MCF 10A (cell line): ENCODE results near the gene PYGL. TPM values are rescaled to one million over a fixed set of nuclear protein-coding genes. Genes with fewer than 3 reads are reported as not detected.

Experiments
- BruUV-seq: library from RNA; stranded (reverse); fragments of 400-500 nt; replicated peaks from 2 replicates; lab custom pipeline; 2021; lab: Mats Ljungman, UMichigan
- CTCF ChIA-PET: fragments of 300-600 bp; sonication (Branson Sonifier 250); formaldehyde crosslinking; extraction: SDS; loops from one replicate; lab custom pipeline; 2021; ENCODE audit warnings: antibody characterized with exemption, inconsistent platforms; lab: Yijun Ruan, JAX
- POLR2A ChIA-PET: fragments of 300-600, 350-650 bp; sonication (Branson Sonifier 250); formaldehyde crosslinking; extraction: SDS; loops from one replicate; lab custom pipeline; 2020; ENCODE audit warnings: antibody characterized with exemption, inconsistent platforms; lab: Yijun Ruan, JAX
- DNase-seq: peaks from one replicate; pipeline ENCODE4 v3.0.0-alpha.2; 2018; ENCODE audit not compliant: unreplicated experiment
- H3K27ac Mint-ChIP-seq: one replicate; pipeline ENCODE4 v1.8.0; 2022; ENCODE audit warnings: mild to moderate bottlenecking, low read depth, mixed read lengths; ENCODE audit not compliant: unreplicated experiment
- H3K27me3 Mint-ChIP-seq: one replicate; pipeline ENCODE4 v1.8.0; 2022; ENCODE audit warnings: mixed read lengths; ENCODE audit not compliant: insufficient read depth, unreplicated experiment
- H3K36me3 Mint-ChIP-seq: one replicate; pipeline ENCODE4 v1.8.0; 2022; ENCODE audit warnings: mild to moderate bottlenecking, moderate library complexity, mixed read lengths; ENCODE audit not compliant: insufficient read depth, unreplicated experiment
- H3K4me1 Mint-ChIP-seq: one replicate; pipeline ENCODE4 v1.8.0; 2022; ENCODE audit warnings: mixed read lengths; ENCODE audit not compliant: insufficient read depth, unreplicated experiment
- H3K4me3 Mint-ChIP-seq: one replicate; pipeline ENCODE4 v1.8.0; 2022; ENCODE audit warnings: mild to moderate bottlenecking, moderate library complexity, mixed read lengths; ENCODE audit not compliant: unreplicated experiment
- H3K9me3 Mint-ChIP-seq: one replicate; pipeline ENCODE4 v1.8.0; 2022; ENCODE audit warnings: mixed read lengths; ENCODE audit not compliant: unreplicated experiment
- intact Hi-C: fragments of 100-400 bp; cut with micrococcal nuclease; formaldehyde crosslinking; loops from 2 replicates; pipeline ENCODE4 v1.14.1; 2022
- total RNA-seq: library from RNA; stranded (reverse); gene quantifications from 2 replicates; pipeline ENCODE4 v1.2.3, GENCODE V29; 2022
- TF ChIP-seq, protein P1 (sequence below): fragments of 200-600 bp; IDR thresholded peaks from one replicate; pipeline ENCODE4 v1.8.0; 2022; ENCODE audit warnings: antibody characterized with exemption, mild to moderate bottlenecking; ENCODE audit not compliant: unreplicated experiment

Gene PYGL
- total RNA-seq, 1 experiment from 2014 or later, result 87.3 TPM

DNA sequence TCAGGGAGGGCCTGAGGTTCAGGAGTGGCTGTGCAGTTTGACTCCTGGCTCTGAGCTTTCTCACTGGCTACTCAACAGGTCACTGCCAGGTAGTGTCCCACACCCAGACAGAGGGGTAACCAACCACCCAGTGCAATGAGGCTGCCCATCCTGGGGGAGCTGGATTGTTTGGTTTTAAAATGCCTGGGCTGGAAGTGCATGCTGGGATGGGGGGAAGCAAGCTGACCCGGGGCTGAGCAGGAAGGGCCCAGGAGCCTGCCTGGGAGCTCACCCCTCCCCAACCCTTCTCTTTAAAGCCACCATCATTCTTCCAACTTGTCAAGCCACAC, 85.0 kb downstream of the PYGL start:
- DNase-seq, result no peak
- no peaks in the 10 kb centered on the region for H3K9me3 Mint-ChIP-seq
- H3K27ac Mint-ChIP-seq, result no peak overlapping the region
- no peaks in the 10 kb centered on the region for H3K4me1 Mint-ChIP-seq
- H3K4me3 Mint-ChIP-seq, result peak overlapping the region; percentile 82
- intact Hi-C loops, result no loop called here
- H3K27me3 Mint-ChIP-seq, result no peaks in the 10 kb centered on the region
- peaks cover 6% of the 10 kb centered on the region for H3K36me3 Mint-ChIP-seq
- POLR2A ChIA-PET, result interaction anchor here (0.6 to 2.5 kb wide), 8 partner anchors 9 to 193 kb away, joined by 3 to 18 read pairs (median 6); partner anchors contain the start of gene NIN
- no TSS peak for BruUV-seq
- TF ChIP-seq, protein P1, sequence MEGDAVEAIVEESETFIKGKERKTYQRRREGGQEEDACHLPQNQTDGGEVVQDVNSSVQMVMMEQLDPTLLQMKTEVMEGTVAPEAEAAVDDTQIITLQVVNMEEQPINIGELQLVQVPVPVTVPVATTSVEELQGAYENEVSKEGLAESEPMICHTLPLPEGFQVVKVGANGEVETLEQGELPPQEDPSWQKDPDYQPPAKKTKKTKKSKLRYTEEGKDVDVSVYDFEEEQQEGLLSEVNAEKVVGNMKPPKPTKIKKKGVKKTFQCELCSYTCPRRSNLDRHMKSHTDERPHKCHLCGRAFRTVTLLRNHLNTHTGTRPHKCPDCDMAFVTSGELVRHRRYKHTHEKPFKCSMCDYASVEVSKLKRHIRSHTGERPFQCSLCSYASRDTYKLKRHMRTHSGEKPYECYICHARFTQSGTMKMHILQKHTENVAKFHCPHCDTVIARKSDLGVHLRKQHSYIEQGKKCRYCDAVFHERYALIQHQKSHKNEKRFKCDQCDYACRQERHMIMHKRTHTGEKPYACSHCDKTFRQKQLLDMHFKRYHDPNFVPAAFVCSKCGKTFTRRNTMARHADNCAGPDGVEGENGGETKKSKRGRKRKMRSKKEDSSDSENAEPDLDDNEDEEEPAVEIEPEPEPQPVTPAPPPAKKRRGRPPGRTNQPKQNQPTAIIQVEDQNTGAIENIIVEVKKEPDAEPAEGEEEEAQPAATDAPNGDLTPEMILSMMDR, result no peak
- CTCF ChIA-PET, result interaction anchor here (0.6 to 10.2 kb wide), 16 partner anchors 8 to 317 kb away, joined by 3 to 101 read pairs (median 6); partner anchors contain the start of genes ABHD12B and NIN

DNA sequence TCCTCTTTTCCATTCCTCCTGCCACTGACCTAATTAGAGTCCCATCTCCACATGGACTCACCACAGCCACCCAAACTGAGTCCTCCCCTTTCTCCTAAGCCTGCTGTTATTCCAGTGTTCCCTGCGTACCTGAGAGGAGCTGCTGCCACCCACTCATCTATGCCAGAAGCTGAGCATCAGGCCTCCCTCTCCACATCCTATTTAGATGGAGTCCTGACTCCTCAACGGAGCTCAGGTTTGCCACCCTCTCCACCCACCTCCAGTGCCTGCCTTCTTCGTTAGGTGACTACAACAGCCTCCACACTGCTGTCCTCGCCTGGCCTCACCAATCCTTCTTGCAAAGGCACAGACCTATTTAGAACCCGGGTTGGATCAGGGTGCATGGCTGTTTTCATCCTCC, 87.6 kb downstream of the PYGL start:
- DNase-seq, result no peak
- H3K4me1 Mint-ChIP-seq, result no peaks in the 10 kb centered on the region
- H3K4me3 Mint-ChIP-seq, result no peak overlapping the region
- TF ChIP-seq, protein P1, result no peak
- no peaks in the 10 kb centered on the region for H3K9me3 Mint-ChIP-seq
- ChIA-PET POLR2A (no interaction called here), CTCF (interaction anchor here (0.6 to 1.3 kb wide), 5 partner anchors 9 to 1371 kb away, joined by 3 to 5 read pairs (median 4); no protein-coding TSS in a partner anchor)
- no peak overlapping the region for H3K27ac Mint-ChIP-seq
- peaks cover 6% of the 10 kb centered on the region for H3K36me3 Mint-ChIP-seq
- H3K27me3 Mint-ChIP-seq, result no peaks in the 10 kb centered on the region
- no TSS peak for BruUV-seq
- intact Hi-C loops, result no loop called here

DNA sequence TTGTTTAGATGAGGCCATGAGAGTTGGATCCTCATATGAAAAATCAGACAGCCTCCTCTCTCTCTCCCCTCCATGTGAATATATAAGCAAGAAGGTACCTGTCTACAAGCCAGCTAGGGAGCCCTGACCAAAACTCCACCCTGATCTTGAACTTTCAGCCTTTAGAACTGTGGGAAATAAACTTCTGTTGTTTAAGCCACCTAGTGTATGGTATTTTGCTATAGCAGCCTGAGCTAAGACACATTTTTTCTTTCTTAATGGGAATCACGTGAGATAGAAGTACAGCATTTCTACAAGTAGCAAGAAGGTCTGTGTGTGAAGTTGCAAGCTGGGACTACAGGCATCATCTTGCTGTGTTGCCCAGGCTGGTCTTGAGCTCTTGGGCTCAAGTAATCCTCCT, 88.7 kb downstream of the PYGL start:
- ChIA-PET CTCF (interaction anchor here (0.6 to 0.8 kb wide), 3 partner anchors 18 to 317 kb away, joined by 3 read pairs; no protein-coding TSS in a partner anchor), POLR2A (no interaction called here)
- TF ChIP-seq, protein P1, result no peak
- Mint-ChIP-seq H3K27me3 (no peaks in the 10 kb centered on the region), H3K9me3 (no peaks in the 10 kb centered on the region), H3K36me3 (peaks cover 6% of the 10 kb centered on the region), H3K4me1 (no peaks in the 10 kb centered on the region), H3K4me3 (no peak overlapping the region), H3K27ac (no peak overlapping the region)
- DNase-seq, result no peak
- BruUV-seq, result no TSS peak
- intact Hi-C loops, result no loop called here

Other genes with a start within 250 kb of the PYGL start
- gene NIN, start 113.3 kb downstream of the PYGL start, total RNA-seq, result 29.2 and 33.0 TPM in 2 replicates
- gene ABHD12B, start 72.4 kb downstream of the PYGL start, total RNA-seq, result not detected in 2 replicates
- 0.19 TPM in 1 of 2 replicates, not detected in the other for gene TRIM9, start 150.6 kb upstream of the PYGL start, total RNA-seq